Measurements from ENCODE around the gene UNC50.

- TF ChIP-seq CTCF (IDR thresholded peaks at IDR 0.05; ENCODE audit: low read depth, low read length): peak; percentile 70
- no peak for TF ChIP-seq MAX (IDR thresholded peaks at IDR 0.05; ENCODE audit: low read depth, low read length)
These were observed 6.8 kb upstream of the UNC50 start for GRCh38 chr2:98601532-98602132.
